GM19324 (cell line): ENCODE results near the gene APC.
"Not testable (repeated sequence)": the region's sequence is repeated elsewhere in the genome, so short reads cannot be mapped to it uniquely, and the experiment has no call there.

ENCODE experiments used
- ATAC-seq: cut with Tn5 transposase; IDR thresholded peaks from one replicate; pipeline ENCODE4 v1.9.1; 2021; ENCODE audit warnings: mild to moderate bottlenecking, moderate library complexity; ENCODE audit not compliant: unreplicated experiment, low FRiP score

Gene APC

GRCh38 chr5:112848116-112848811, 110.6 kb downstream of the APC start:
- ATAC-seq, result peak; percentile 95

- no peak for ATAC-seq
These were observed 112.2 kb downstream of the APC start for GRCh38 chr5:112849912-112850311.

- no peak for ATAC-seq
These were observed 117.0 kb downstream of the APC start for GRCh38 chr5:112854651-112855050.

GRCh38 chr5:112857866-112858265, 120.2 kb downstream of the APC start:
- ATAC-seq, result no peak

- ATAC-seq, result not testable (repeated sequence)
These were observed 122.9 kb downstream of the APC start for GRCh38 chr5:112860571-112860928.

- ATAC-seq, result peak; percentile 99
These were observed 123.4 kb downstream of the APC start, which contains the start of gene SRP19 for GRCh38 chr5:112860929-112861637. Gene SRP19 (plus strand): TSS chr5:112861287. CDS start chr5:112861377, 90 bp downstream.

- ATAC-seq, result no peak
These were observed 123.9 kb downstream of the APC start for GRCh38 chr5:112861638-112861985.

GRCh38 chr5:112862085-112862484, 124.4 kb downstream of the APC start:
- no peak for ATAC-seq

GRCh38 chr5:112863549-112863948, 125.9 kb downstream of the APC start:
- ATAC-seq, result no peak

- ATAC-seq, result no peak
These were observed 127.4 kb downstream of the APC start for GRCh38 chr5:112865128-112865527.

- ATAC-seq, result no peak
These were observed 129.1 kb downstream of the APC start for GRCh38 chr5:112866739-112867138.

GRCh38 chr5:112867411-112867810, 129.7 kb downstream of the APC start:
- no peak for ATAC-seq

GRCh38 chr5:112869948-112870347, 132.3 kb downstream of the APC start:
- ATAC-seq, result peak; percentile 72

- no peak for ATAC-seq
These were observed 133.3 kb downstream of the APC start for GRCh38 chr5:112870966-112871365.

- no peak for ATAC-seq
These were observed 138.7 kb downstream of the APC start for GRCh38 chr5:112876362-112876761.

- no peak for ATAC-seq
These were observed 140.4 kb downstream of the APC start for GRCh38 chr5:112878101-112878500.

- no peak for ATAC-seq
These were observed 141.1 kb downstream of the APC start for GRCh38 chr5:112878760-112879159.

GRCh38 chr5:112880219-112880964, 142.7 kb downstream of the APC start:
- no peak for ATAC-seq

GRCh38 chr5:112883192-112883591, 145.5 kb downstream of the APC start:
- no peak for ATAC-seq

- ATAC-seq, result no peak
These were observed 147.3 kb downstream of the APC start for GRCh38 chr5:112885001-112885400.

GRCh38 chr5:112886975-112887374, 149.3 kb downstream of the APC start:
- no peak for ATAC-seq
